NB4 (cell line): ENCODE results near the gene ITPRID1.

Experiments used
- MYC ChIP-seq: IDR thresholded peaks from 2 replicates; pipeline ENCODE4 v1.6.1; 2011; ENCODE audit warnings: low read depth, low read length
- POLR2A ChIP-seq: IDR thresholded peaks from 2 replicates; pipeline ENCODE4 v1.6.1; 2011; ENCODE audit warnings: mild to moderate bottlenecking; ENCODE audit not compliant: insufficient read length; ENCODE audit errors: extremely low read depth
- TF ChIP-seq, protein P1 (sequence below): IDR thresholded peaks from one replicate; pipeline ENCODE4 v1.5.1; 2012; ENCODE audit warnings: low read depth, low read length

DNA sequence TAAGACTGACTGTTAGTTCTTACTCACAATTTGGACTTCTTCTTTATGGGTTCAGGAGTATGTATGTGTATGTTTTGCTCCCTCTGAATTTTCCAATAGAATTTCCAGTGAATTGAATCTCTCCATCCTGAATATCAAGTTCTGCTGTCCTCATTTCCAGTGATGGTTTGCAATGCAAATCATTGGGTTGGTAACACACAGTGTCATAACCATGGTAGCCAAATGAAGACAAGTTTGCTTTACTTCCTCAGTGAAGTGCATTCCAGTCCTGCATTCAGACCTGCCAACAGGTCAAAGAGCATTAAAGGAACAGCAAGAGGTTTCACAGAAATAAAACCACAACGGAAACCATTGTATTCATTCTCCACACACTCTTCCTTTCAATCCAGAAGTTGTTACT lies 15.2 kb downstream of the ITPRID1 start:
- TF ChIP-seq, protein P1, sequence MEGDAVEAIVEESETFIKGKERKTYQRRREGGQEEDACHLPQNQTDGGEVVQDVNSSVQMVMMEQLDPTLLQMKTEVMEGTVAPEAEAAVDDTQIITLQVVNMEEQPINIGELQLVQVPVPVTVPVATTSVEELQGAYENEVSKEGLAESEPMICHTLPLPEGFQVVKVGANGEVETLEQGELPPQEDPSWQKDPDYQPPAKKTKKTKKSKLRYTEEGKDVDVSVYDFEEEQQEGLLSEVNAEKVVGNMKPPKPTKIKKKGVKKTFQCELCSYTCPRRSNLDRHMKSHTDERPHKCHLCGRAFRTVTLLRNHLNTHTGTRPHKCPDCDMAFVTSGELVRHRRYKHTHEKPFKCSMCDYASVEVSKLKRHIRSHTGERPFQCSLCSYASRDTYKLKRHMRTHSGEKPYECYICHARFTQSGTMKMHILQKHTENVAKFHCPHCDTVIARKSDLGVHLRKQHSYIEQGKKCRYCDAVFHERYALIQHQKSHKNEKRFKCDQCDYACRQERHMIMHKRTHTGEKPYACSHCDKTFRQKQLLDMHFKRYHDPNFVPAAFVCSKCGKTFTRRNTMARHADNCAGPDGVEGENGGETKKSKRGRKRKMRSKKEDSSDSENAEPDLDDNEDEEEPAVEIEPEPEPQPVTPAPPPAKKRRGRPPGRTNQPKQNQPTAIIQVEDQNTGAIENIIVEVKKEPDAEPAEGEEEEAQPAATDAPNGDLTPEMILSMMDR, result no peak
- TF ChIP-seq POLR2A, result no peak
- TF ChIP-seq MYC, result no peak
